HepG2 (cell line): ENCODE measurements around the gene AKAP8. TPM values are rescaled to one million over a fixed set of nuclear protein-coding genes. Genes with fewer than 3 reads are reported as not detected.

Source experiments
- BRCA1 ChIP-seq: sonication (generic); formaldehyde crosslinking; IDR thresholded peaks from 2 replicates; pipeline ENCODE4 v1.4.0; 2020; ENCODE audit warnings: missing genetic modification reagents
- CENPBD1 ChIP-seq: sonication (generic); formaldehyde crosslinking; IDR thresholded peaks from 2 replicates; pipeline ENCODE4 v1.8.0; 2022; ENCODE audit warnings: missing genetic modification reagents, low read depth, mild to moderate bottlenecking, borderline replicate concordance
- CHD2 ChIP-seq: IDR thresholded peaks from 2 replicates; pipeline ENCODE4 v1.6.1; 2011; ENCODE audit warnings: low read depth, low read length, improper control_type of control experiment
- CTCF ChIP-seq: sonication (generic); formaldehyde crosslinking; IDR thresholded peaks from 2 replicates; pipeline ENCODE4 v1.5.0; 2020; ENCODE audit warnings: mild to moderate bottlenecking, missing genetic modification reagents, moderate library complexity
- JUNB ChIP-seq: sonication (generic); formaldehyde crosslinking; IDR thresholded peaks from 2 replicates; pipeline ENCODE4 v1.8.0; 2022; ENCODE audit warnings: missing genetic modification reagents, mild to moderate bottlenecking, borderline replicate concordance
- MEF2D ChIP-seq: sonication (generic); formaldehyde crosslinking; IDR thresholded peaks from 2 replicates; pipeline ENCODE4 v1.5.1; 2020; ENCODE audit warnings: mild to moderate bottlenecking, missing genetic modification reagents
- MYNN ChIP-seq: sonication (generic); formaldehyde crosslinking; IDR thresholded peaks from 2 replicates; pipeline ENCODE4 v1.4.0; 2020; ENCODE audit warnings: mild to moderate bottlenecking, low read depth, missing genetic modification reagents
- NFYB ChIP-seq: sonication (generic); formaldehyde crosslinking; IDR thresholded peaks from 2 replicates; pipeline ENCODE4 v1.4.0; 2020; ENCODE audit warnings: missing genetic modification reagents
- PATZ1 ChIP-seq: sonication (generic); formaldehyde crosslinking; IDR thresholded peaks from 2 replicates; pipeline ENCODE4 v1.4.0; 2020; ENCODE audit warnings: missing genetic modification reagents
- PBX2 ChIP-seq: IDR thresholded peaks from 2 replicates; pipeline ENCODE4 v1.6.1; 2016; ENCODE audit warnings: control low read depth
- REXO4 ChIP-seq: sonication (generic); formaldehyde crosslinking; IDR thresholded peaks from 2 replicates; pipeline ENCODE4 v1.8.0; 2022; ENCODE audit warnings: missing genetic modification reagents, mild to moderate bottlenecking, borderline replicate concordance
- RXRA ChIP-seq: sonication (generic); formaldehyde crosslinking; IDR thresholded peaks from 2 replicates; pipeline ENCODE4 v1.5.1; 2020; ENCODE audit warnings: missing genetic modification reagents
- SAFB2 ChIP-seq: sonication (generic); formaldehyde crosslinking; IDR thresholded peaks from 2 replicates; pipeline ENCODE4 v1.5.1; 2020; ENCODE audit warnings: missing genetic modification reagents, low read depth, mild to moderate bottlenecking, borderline replicate concordance
- TEAD3 ChIP-seq: optimal IDR thresholded peaks from 2 replicates; pipeline ENCODE3; 2016; ENCODE audit warnings: borderline replicate concordance
- TFDP2 ChIP-seq: sonication (generic); formaldehyde crosslinking; IDR thresholded peaks from 2 replicates; pipeline ENCODE4 v1.4.0; 2020; ENCODE audit warnings: missing genetic modification reagents
- YEATS2 ChIP-seq: sonication (generic); formaldehyde crosslinking; IDR thresholded peaks from 2 replicates; pipeline ENCODE4 v1.4.0; 2020; ENCODE audit warnings: missing genetic modification reagents, borderline replicate concordance
- ZFP1 ChIP-seq: IDR thresholded peaks from 2 replicates; pipeline ENCODE4 v1.6.1; 2016
- ZNF446 ChIP-seq: sonication (generic); formaldehyde crosslinking; IDR thresholded peaks from 2 replicates; pipeline ENCODE4 v1.5.0; 2020; ENCODE audit warnings: mild to moderate bottlenecking, missing genetic modification reagents
- ZNF569 ChIP-seq: sonication (generic); formaldehyde crosslinking; IDR thresholded peaks from 2 replicates; pipeline ENCODE4 v1.5.0; 2020; ENCODE audit warnings: mild to moderate bottlenecking, missing genetic modification reagents, moderate library complexity, borderline replicate concordance
- ZNF740 ChIP-seq: sonication (generic); formaldehyde crosslinking; IDR thresholded peaks from 2 replicates; pipeline ENCODE4 v1.4.0; 2020; ENCODE audit warnings: missing genetic modification reagents
- ZNF768 ChIP-seq: sonication (generic); formaldehyde crosslinking; IDR thresholded peaks from 2 replicates; pipeline ENCODE4 v1.4.0; 2020; ENCODE audit warnings: missing genetic modification reagents
- ZSCAN5A ChIP-seq: sonication (generic); formaldehyde crosslinking; IDR thresholded peaks from 2 replicates; pipeline ENCODE4 v1.8.0; 2022; ENCODE audit warnings: mild to moderate bottlenecking, missing genetic modification reagents, borderline replicate concordance
- polyA plus RNA-seq, 8 experiments: library from polyadenylated mRNA; depleted of rRNA in 3 of 8; stranded (reverse) in 7 of 8; unstranded in 1 of 8; fragments of >200 nt; fragmentation: Illumina TruSeq in 4 of 8; extraction: Trizol in 4 of 8; gene quantifications; 2 replicates each; pipeline versions ENCODE4 v1.2.1 to v1.2.3, GENCODE V29; 2011 to 2016; ENCODE audit warnings: low read depth in 4 of 8, missing spikeins in 1 of 8, mixed read lengths in 1 of 8; ENCODE audit not compliant: insufficient read depth in 1 of 8
- total RNA-seq, 5 experiments: library from RNA; depleted of rRNA; stranded (reverse); fragments of >200 nt; fragmentation: Illumina TruSeq; extraction: Trizol; gene quantifications; 2 replicates each; pipeline ENCODE4 v1.2.3, GENCODE V29; 2016; ENCODE audit warnings: low read depth in 1 of 5

The AKAP8 gene
- total and polyA plus RNA-seq, 2 of the 13 experiments (the other 11 are each of a cell fraction or from before 2014, with no cell fraction given) = 15.9 to 22.1 TPM

GRCh38 chr19:15379999-15380647 lies 536 bp upstream of the AKAP8 start (continued):
- TF ChIP-seq MEF2D (CRISPR knock-in tag) (no peak), JUNB (no peak), CENPBD1 (CRISPR knock-in tag) (no peak; the same call in 1 of the 2 replicates), ZNF768 (peak; percentile 8; the same call in 1 of the 2 replicates), CHD2 (no peak), PATZ1 (peak; percentile 79), NFYB (CRISPR knock-in tag) (no peak), TFDP2 (CRISPR knock-in tag) (0 out of 2 replicates have a peak, but pooled peaks have one; percentile 9), BRCA1 (CRISPR knock-in tag) (0 out of 2 replicates have a peak, but pooled peaks have one; percentile 6), ZNF569 (CRISPR knock-in tag) (no peak), MYNN (CRISPR knock-in tag) (no peak), PBX2 (CRISPR knock-in tag) (no peak), ZNF740 (CRISPR knock-in tag) (no peak), CTCF (peak; percentile 2; the same call in 1 of the 2 replicates), ZFP1 (CRISPR knock-in tag) (no peak), SAFB2 (CRISPR knock-in tag) (0 out of 2 replicates have a peak, but pooled peaks have one; percentile 90), REXO4 (CRISPR knock-in tag) (no peak), ZSCAN5A (no peak), RXRA (CRISPR knock-in tag) (0 out of 2 replicates have a peak, but pooled peaks have one; percentile 21), YEATS2 (CRISPR knock-in tag) (0 out of 2 replicates have a peak, but pooled peaks have one; percentile 4), TEAD3 (CRISPR knock-in tag) (peak; percentile 2), ZNF446 (no peak)
